Erythroblast (primary cell): ENCODE data around the gene METTL27.

Experiments
- GATA1 ChIP-seq: IDR thresholded peaks from 2 replicates; pipeline ENCODE4 v1.6.1; 2011; ENCODE audit warnings: low read depth, mild to moderate bottlenecking, control low read depth, low read length, moderate library complexity
- POLR2A ChIP-seq: IDR thresholded peaks from 2 replicates; pipeline ENCODE4 v1.6.1; 2011; ENCODE audit warnings: mild to moderate bottlenecking, low read length

DNA sequence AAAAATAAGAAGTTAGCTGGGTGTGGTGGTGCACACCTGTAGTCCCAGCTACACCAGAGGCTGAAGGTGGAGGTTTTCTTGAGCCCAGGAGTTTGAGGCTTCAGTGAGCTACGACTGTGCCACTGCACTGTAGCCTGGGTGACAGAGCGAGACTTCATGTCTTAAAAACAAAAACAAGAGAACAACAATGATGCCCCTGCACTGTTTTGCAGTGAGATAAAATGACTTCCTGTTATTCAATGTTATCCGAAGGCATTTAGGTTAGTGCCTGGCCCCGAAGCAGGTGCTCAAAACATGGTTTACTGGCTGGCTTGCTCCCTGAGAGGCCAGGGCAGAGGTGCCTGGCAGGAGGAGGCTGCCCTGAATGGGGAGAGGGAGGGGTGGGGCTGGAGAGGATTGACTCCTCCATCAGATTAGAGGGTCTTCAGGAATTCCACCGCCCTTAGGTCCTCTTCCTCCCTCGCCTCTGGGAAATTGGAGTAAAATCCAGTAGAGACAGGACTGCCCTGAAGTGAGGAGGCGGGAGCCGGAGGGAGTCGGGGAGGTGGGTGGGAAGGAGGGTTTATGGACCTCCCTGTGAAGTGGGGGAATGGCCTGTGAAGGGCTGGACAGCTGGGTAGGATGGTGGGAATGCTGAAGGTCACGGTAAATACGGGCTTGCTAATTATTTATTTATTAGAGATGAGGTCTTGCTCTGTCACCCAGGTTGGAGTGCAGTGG, 18.3 kb downstream of the METTL27 start:
- TF ChIP-seq POLR2A: no peak
- TF ChIP-seq GATA1: no peak
